GM19238 (cell line): Measurements from ENCODE around the gene SHF.
A peak's percentile ranks its signal among the peaks of the same experiment; 100 is the strongest.

ENCODE experiments used
- DNase-seq: peaks from one replicate; pipeline ENCODE4 v3.0.0; 2011; ENCODE audit warnings: low spot score; ENCODE audit not compliant: insufficient read length

Gene SHF

GRCh38 chr15:45199136-45199810 lies 11.5 kb upstream of the SHF start:
- no peak for DNase-seq

DNA sequence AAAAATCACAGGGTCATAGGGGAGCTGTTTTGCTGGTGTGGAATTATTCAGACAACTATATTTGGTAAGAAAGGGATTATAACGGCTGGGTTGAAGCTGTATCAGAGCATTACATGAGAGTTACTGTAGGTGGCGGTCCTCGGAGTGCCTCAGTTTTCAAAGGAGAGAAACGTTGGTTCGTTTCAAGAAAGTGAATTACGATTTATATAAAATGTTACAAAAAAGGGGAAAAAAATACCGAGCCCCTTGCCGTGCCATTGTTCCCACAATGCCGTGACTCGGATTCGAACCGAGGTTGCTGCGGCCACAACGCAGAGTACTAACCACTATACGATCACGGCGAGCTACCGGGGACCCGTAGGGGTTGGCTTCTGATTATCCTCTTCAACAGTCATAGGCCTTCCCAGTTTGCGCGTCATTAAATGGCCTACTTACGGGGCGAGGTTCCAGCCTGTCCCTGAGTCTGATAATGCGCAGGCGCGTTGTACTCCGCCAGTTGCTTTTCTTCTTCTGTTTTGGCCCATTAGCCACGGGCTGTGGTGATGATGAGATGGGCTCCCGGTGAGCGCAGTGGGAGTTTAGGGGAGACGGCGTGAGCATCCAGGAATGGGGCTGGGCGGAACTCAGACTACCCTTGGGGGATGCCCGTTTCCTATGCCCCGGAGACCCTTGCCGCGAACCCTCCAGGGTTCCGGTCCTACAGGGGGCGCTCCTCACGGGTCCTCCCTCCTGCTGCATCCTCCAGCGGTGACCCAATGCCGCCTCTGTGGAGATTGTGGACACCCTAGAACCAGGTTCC lies 10.8 kb upstream of the SHF start:
- DNase-seq, result peak; percentile 66

- DNase-seq, result no peak
Measured at GRCh38 chr15:45197512-45197911, 9.7 kb upstream of the SHF start.

DNA sequence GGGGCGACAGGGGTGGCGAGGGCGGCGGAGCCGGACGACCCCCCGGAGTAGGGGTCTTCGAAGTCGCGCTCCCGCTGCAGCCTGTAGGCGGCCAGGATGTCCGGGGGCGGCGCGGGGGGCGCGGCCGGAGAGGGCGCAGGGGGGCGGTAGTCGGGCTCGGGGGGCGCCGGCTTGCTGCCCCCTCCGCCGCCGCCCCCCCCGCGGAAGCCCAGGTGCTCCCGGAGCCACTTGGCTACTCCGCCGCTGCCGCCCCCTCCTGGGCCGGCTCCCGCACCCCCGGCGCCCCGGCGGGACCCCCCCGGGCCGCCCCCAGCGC lies 230 bp downstream of the SHF start:
- DNase-seq, result no peak

DNA sequence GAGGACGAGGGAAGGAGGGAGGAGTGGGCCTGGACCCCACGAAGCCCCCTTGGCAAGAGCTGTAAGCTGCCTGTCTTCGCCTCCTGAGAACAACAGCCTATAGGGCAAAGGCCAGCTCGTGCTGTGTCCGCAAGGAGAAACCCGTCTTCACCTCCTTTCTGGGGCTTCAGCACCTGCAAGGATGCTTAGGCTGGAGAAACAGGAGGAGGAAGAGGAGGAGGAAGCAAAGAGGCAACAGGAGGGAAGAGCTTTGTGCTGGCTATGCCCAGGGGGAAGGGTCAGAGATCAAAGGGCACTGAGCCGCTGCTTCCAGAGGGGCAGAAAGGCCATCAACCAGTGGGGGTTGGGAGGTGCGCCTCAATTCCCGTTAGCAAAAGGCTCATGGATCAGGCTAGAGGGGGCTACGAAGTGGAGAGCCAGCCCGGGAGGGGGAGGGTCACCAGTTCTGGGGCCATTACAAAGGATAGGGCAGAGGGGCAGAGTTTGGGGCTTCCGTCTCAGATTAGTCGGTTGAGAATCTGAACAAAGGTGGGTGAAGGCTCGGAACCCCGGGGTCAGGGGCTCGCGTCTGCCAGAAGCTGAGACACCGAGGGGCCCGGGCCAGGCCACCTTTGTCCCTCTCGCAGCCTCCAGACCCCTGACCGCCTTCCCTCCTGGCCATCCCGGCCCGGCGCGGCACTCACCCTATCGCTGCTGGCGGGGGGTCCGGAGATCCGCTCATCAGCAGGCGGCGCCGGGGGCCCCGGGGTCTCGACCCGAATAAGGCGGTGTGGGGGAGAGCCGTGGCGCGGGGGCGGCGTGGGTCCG lies 792 bp downstream of the SHF start:
- DNase-seq, result no peak

- DNase-seq, result no peak
Measured at GRCh38 chr15:45185903-45186770, 1.6 kb downstream of the SHF start.

- no peak for DNase-seq
Measured at GRCh38 chr15:45185069-45185779, 2.5 kb downstream of the SHF start.

GRCh38 chr15:45184562-45185041 lies 3.2 kb downstream of the SHF start:
- DNase-seq, result no peak

GRCh38 chr15:45183511-45183910 lies 4.3 kb downstream of the SHF start:
- DNase-seq, result no peak

DNA sequence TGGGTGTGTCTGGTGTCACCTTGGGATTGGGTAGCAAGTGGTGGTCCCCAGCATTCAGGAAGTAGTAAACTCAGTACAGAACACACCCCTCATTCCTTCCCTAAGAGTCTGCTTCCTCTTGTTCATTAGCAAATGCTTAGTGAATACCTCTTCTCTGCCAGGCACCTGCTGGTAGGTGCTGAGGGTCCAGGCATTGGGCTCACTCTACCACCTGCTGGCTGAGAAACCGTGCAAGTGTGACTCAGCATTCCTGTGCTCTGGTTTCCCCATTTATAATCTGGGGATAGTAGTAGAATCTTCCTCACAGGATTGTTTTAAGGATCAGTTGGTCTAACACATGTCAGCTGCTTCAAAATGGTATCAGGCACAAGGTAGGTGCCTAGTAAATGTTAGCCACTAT lies 4.8 kb downstream of the SHF start:
- DNase-seq, result no peak

- DNase-seq, result no peak
Measured at GRCh38 chr15:45181491-45182285, 6.1 kb downstream of the SHF start.

- DNase-seq, result no peak
Measured at GRCh38 chr15:45180648-45181436, 6.9 kb downstream of the SHF start.

DNA sequence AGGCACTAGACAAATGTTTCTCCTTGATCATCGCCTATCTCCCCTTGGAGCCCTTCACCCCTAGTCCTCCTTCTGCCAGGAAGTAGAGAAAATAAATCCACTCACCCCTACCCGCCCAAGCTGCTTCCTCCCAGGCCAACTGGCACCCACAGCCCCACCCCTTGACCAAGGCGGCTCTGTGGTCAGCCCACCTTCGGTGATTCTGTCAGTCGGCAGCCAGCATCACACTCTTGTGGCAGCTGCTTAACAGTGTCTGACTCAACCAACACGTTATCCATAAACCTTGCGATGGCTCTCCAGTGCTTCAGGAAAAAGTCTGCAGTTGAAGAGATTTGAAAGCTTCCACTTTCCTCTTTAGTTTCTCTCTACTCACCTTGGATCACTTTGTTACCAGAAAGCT lies 7.6 kb downstream of the SHF start:
- no peak for DNase-seq

GRCh38 chr15:45179221-45179985 lies 8.4 kb downstream of the SHF start:
- no peak for DNase-seq

DNA sequence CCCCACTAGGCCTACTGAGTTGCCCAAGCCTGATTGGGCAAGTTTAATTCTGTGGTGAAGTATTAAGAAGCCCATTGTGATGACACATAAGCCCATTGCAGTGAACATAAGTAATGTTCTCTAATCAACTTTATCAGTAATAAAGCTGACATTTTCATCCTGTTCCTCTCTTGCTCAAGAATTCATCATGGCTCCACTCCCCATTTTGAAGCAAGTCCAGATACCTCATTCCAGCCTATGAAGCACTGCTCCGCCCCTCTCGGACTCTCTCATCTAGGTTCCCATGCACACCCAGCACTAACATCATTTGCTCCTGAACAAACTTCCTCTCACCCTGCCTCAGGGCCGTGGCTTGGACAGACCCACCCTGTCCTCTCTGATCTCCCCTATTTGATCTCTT lies 10.5 kb downstream of the SHF start:
- no peak for DNase-seq

- no peak for DNase-seq
Measured at GRCh38 chr15:45174577-45174976, 13.2 kb downstream of the SHF start.

DNA sequence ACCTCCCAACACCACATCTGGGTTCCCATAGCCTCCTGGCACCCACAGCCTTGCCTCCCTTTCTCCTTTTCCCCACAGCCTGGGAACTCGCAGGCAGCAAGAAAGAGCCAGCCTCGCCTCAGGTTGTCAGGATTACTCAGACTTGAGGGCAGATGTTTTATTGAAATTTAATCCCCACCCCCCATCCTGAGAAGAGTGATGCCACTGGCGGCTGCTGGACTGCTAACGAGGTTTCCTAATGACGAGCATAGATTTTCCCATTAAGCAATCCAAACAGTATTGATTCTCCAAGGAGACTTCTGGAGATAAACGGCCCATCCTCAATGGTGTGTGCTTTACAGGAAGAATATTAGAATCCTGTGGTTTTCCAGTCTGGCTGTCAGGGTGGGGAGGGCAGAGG lies 13.7 kb downstream of the SHF start:
- DNase-seq, result no peak

GRCh38 chr15:45171912-45172311 lies 15.9 kb downstream of the SHF start:
- DNase-seq, result no peak
